Subcutaneous abdominal adipose tissue (tissue), 5 donors: ENCODE data around the gene ANKRD13A.

Source experiments
- H3K27ac ChIP-seq: one replicate; pipeline ENCODE4 v1.7.0; 2013; ENCODE audit warnings: low read depth, mild to moderate bottlenecking, inconsistent platforms, low read length, moderate library complexity
- H3K27me3 ChIP-seq, 5 donors: one replicate each; pipeline ENCODE4 v1.7.0; 2013; ENCODE audit warnings: low read length in 5 of 5, inconsistent platforms in 1 of 5; ENCODE audit not compliant: control insufficient read depth in 5 of 5, insufficient read depth in 4 of 5
- H3K36me3 ChIP-seq, 5 donors: one replicate each; pipeline ENCODE4 v1.7.0; 2013; ENCODE audit warnings: low read length in 5 of 5; ENCODE audit not compliant: control insufficient read depth in 5 of 5, insufficient read depth in 5 of 5
- H3K4me1 ChIP-seq, 5 donors: one replicate each; pipeline ENCODE4 v1.7.0; 2013; ENCODE audit warnings: low read length in 5 of 5, mild to moderate bottlenecking in 3 of 5, moderate library complexity in 1 of 5; ENCODE audit not compliant: control insufficient read depth in 5 of 5, insufficient read depth in 5 of 5
- H3K4me3 ChIP-seq, 5 donors: one replicate each; pipeline ENCODE4 v1.7.0; 2013; ENCODE audit warnings: low read length in 5 of 5, low read depth in 1 of 5
- H3K9ac ChIP-seq, 5 donors: one replicate each; pipeline ENCODE4 v1.7.0; 2013; ENCODE audit warnings: low read length in 5 of 5, mild to moderate bottlenecking in 4 of 5, moderate library complexity in 3 of 5
- H3K9me3 ChIP-seq, 5 donors: one replicate each; pipeline ENCODE4 v1.7.0; 2013; ENCODE audit warnings: low read length in 5 of 5; ENCODE audit not compliant: control insufficient read depth in 5 of 5
- donor health status: healthy.
- donor health status: healthy.
- donor health status: healthy.
- donor health status: healthy.
- donor health status: healthy.

ANKRD13A gene

DNA sequence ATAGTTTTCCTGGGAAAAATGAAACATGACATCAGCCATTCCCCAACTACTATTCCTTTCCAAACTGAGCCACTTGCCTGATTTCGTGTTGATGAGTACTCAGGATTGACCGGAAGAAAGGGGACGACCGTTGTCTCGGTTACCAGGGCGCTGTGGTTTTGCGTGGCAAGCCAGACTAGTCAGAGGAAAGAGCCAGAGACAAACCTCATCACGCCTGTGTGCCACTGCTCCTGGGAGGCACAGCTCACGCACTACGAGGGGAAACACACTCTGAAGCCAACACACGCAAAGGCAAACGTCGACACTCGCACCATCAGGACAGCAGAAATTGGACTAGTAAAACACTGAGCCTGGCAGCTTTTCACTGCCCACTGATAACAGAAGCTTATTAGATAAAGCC lies 38.0 kb upstream of the ANKRD13A start:
- Histone ChIP-seq H3K27me3 (no peaks in the 10 kb centered on the region), H3K4me3 (no peak overlapping the region), H3K36me3 (peaks cover 34 to 82% (median 74%) of the 10 kb centered on the region in 5 donors), H3K27ac (no peak overlapping the region), H3K4me1 (no peaks in the 10 kb centered on the region), H3K9me3 (no peaks in the 10 kb centered on the region), H3K9ac (no peak overlapping the region)

- Histone ChIP-seq H3K9me3 (no peaks in the 10 kb centered on the region), H3K27me3 (no peaks in the 10 kb centered on the region), H3K27ac (no peak overlapping the region), H3K4me1 (no peaks in the 10 kb centered on the region), H3K4me3 (no peak overlapping the region), H3K36me3 (peaks cover 33 to 80% (median 72%) of the 10 kb centered on the region in 5 donors), H3K9ac (no peak overlapping the region)
Measured at GRCh38 chr12:109961612-109962011, 37.6 kb upstream of the ANKRD13A start.

DNA sequence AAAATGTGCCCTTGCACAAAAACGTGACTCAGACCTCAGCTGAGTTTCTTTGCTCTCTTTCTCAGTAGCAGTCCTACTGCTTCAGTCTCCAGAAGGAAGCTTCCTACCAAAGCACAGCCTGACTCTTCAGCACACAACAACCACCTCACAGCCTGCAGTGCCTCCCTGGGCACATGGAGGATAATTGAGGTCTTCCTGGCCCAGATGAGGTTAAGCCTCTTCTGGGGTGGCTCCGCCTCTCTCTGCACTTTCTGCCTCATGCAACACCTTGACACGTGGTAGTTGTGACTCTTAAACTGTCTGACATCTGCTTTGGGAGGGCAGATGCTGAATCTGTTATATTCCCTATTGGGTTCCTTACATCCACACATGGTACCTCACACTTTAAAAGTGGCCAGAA lies 36.8 kb upstream of the ANKRD13A start:
- no peaks in the 10 kb centered on the region for H3K9me3 ChIP-seq
- no peaks in the 10 kb centered on the region for H3K27me3 ChIP-seq
- no peak overlapping the region for H3K4me3 ChIP-seq
- no peaks in the 10 kb centered on the region for H3K4me1 ChIP-seq
- H3K27ac ChIP-seq: no peak overlapping the region
- no peak overlapping the region for H3K9ac ChIP-seq
- H3K36me3 ChIP-seq: peaks cover 40 to 82% (median 69%) of the 10 kb centered on the region in 5 donors

GRCh38 chr12:109963330-109963729 lies 35.9 kb upstream of the ANKRD13A start:
- Histone ChIP-seq H3K4me1 (no peaks in the 10 kb centered on the region), H3K27ac (no peak overlapping the region), H3K9ac (no peak overlapping the region), H3K27me3 (no peaks in the 10 kb centered on the region), H3K36me3 (peaks cover 42 to 83% (median 73%) of the 10 kb centered on the region in 5 donors), H3K4me3 (no peak overlapping the region), H3K9me3 (no peaks in the 10 kb centered on the region)

- H3K4me3 ChIP-seq: no peak overlapping the region
- H3K9me3 ChIP-seq: no peaks in the 10 kb centered on the region
- H3K4me1 ChIP-seq: no peaks in the 10 kb centered on the region
- no peaks in the 10 kb centered on the region for H3K27me3 ChIP-seq
- no peak overlapping the region for H3K27ac ChIP-seq
- H3K9ac ChIP-seq: no peak overlapping the region
- H3K36me3 ChIP-seq: peaks cover 38 to 83% (median 67%) of the 10 kb centered on the region in 5 donors
Measured at GRCh38 chr12:109963743-109964429, 35.3 kb upstream of the ANKRD13A start.

DNA sequence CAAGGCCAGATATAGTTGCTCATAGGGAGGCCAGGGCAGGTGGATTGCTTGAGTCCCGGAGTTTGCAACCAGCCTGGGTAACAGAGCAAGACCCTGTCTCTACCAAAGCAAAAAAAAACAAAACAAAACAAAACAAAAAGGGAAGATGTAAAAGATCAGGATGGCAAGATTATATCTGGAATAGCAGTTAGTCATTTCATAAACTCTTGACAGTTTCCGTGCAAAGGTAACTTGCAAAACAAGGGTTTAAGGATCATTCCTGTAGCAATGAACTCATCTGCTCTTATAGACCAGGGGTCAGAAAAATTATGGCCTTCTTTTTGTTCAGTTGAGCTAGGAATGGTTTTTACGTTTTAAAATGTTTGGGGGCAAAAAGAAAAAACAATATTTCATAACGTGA lies 32.7 kb upstream of the ANKRD13A start:
- Histone ChIP-seq H3K36me3 (peaks cover 31 to 85% (median 66%) of the 10 kb centered on the region in 5 donors), H3K9ac (no peak overlapping the region), H3K27ac (no peak overlapping the region), H3K4me1 (no peaks in the 10 kb centered on the region), H3K4me3 (no peak overlapping the region), H3K9me3 (no peaks in the 10 kb centered on the region), H3K27me3 (no peaks in the 10 kb centered on the region)

GRCh38 chr12:109967383-109968031 lies 31.7 kb upstream of the ANKRD13A start:
- Histone ChIP-seq H3K27ac (no peak overlapping the region), H3K36me3 (peaks cover 32 to 83% (median 57%) of the 10 kb centered on the region in 5 donors), H3K4me1 (no peaks in the 10 kb centered on the region), H3K4me3 (no peak overlapping the region), H3K9ac (no peak overlapping the region), H3K9me3 (no peaks in the 10 kb centered on the region), H3K27me3 (no peaks in the 10 kb centered on the region)

DNA sequence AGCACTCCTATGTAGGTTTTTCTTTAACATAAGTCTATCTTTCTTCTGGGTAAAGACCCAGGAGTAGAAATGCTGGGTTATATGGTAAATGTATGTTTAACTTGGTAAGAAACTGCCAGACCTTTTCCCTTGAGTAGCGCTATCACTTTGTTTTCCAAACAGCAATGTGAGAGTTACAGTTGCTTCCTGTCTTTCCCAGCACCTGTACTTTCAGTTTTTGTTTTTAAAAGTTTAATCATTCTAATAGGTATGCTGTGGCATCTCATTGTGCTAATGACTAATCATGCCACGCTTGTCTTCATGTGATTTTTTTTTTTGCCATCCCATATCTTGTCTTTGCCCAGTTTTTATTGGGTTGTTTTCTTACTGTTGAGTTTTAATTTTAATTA lies 31.2 kb upstream of the ANKRD13A start:
- Histone ChIP-seq H3K9me3 (no peaks in the 10 kb centered on the region), H3K27me3 (no peaks in the 10 kb centered on the region), H3K4me3 (no peak overlapping the region), H3K27ac (no peak overlapping the region), H3K4me1 (no peaks in the 10 kb centered on the region), H3K9ac (no peak overlapping the region), H3K36me3 (peaks cover 32 to 83% (median 56%) of the 10 kb centered on the region in 5 donors)

DNA sequence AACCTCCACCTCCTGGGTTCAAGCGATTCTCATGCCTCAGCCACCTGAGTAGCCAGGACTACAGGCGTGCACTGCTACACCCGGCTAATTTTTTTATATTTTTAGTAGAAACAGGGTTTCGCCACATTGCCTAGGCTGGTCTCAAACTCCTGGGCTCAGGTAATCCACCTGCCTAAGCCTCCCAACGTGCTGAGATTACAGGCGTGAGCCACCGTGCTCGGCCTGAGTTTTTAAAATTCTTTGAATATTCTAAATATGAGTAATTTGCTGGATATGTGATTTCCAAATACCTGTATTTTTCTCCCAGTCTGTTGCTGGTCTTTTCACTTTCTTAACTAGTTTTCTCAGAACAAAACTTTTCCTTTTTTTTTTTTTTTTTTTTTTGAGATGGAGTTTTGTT lies 30.4 kb upstream of the ANKRD13A start:
- H3K4me3 ChIP-seq: no peak overlapping the region
- H3K9ac ChIP-seq: no peak overlapping the region
- no peaks in the 10 kb centered on the region for H3K9me3 ChIP-seq
- H3K27ac ChIP-seq: no peak overlapping the region
- no peaks in the 10 kb centered on the region for H3K27me3 ChIP-seq
- H3K4me1 ChIP-seq: no peaks in the 10 kb centered on the region
- peaks cover 27 to 80% (median 50%) of the 10 kb centered on the region in 5 donors for H3K36me3 ChIP-seq

GRCh38 chr12:109972821-109973220 lies 26.4 kb upstream of the ANKRD13A start:
- no peaks in the 10 kb centered on the region for H3K9me3 ChIP-seq
- H3K4me1 ChIP-seq: no peaks in the 10 kb centered on the region
- no peaks in the 10 kb centered on the region for H3K27me3 ChIP-seq
- no peak overlapping the region for H3K9ac ChIP-seq
- no peak overlapping the region for H3K27ac ChIP-seq
- peaks cover 6 to 84% (median 51%) of the 10 kb centered on the region in 5 donors for H3K36me3 ChIP-seq
- H3K4me3 ChIP-seq: no peak overlapping the region
